Measurements from ENCODE around the gene NTMT1.

Gene NTMT1

GRCh38 chr9:129606161-129607026 is 19.6 kb upstream of the NTMT1 start:
- DNase-seq (ENCODE audit: low read depth), result no peak
- TF ChIP-seq CTCF (IDR thresholded peaks at IDR 0.05; ENCODE audit: low read length, missing control alignments), result no peak

GRCh38 chr9:129607027-129607387 is 19.0 kb upstream of the NTMT1 start:
- H3K4me3 ChIP-seq (replicated peaks; ENCODE audit: low read depth, low read length), result no peak overlapping the region
- DNase-seq (ENCODE audit: low read depth), result no peak
- no peak for TF ChIP-seq CTCF (IDR thresholded peaks at IDR 0.05; ENCODE audit: low read length, missing control alignments)

More at GRCh38 chr9:129606161-129607026, 19.6 kb upstream of the NTMT1 start:
- H3K4me3 ChIP-seq (replicated peaks; ENCODE audit: low read depth, low read length), result no peak overlapping the region

GRCh38 chr9:129608561-129609481 is 17.1 kb upstream of the NTMT1 start:
- H3K4me3 ChIP-seq (replicated peaks; ENCODE audit: low read depth, low read length), result no peak overlapping the region
- DNase-seq (ENCODE audit: low read depth), result no peak
- no peak for TF ChIP-seq CTCF (IDR thresholded peaks at IDR 0.05; ENCODE audit: low read length, missing control alignments)

GRCh38 chr9:129609486-129610212 is 16.3 kb upstream of the NTMT1 start:
- H3K4me3 ChIP-seq (replicated peaks; ENCODE audit: low read depth, low read length), result no peak overlapping the region
- no peak for TF ChIP-seq CTCF (IDR thresholded peaks at IDR 0.05; ENCODE audit: low read length, missing control alignments)
- DNase-seq (ENCODE audit: low read depth), result peak; percentile 42

GRCh38 chr9:129610213-129610472 is 15.8 kb upstream of the NTMT1 start:
- H3K4me3 ChIP-seq (replicated peaks; ENCODE audit: low read depth, low read length), result peak overlapping the region; percentile 60
- TF ChIP-seq CTCF (IDR thresholded peaks at IDR 0.05; ENCODE audit: low read length, missing control alignments), result no peak
- DNase-seq (ENCODE audit: low read depth), result no peak

- TF ChIP-seq CTCF (IDR thresholded peaks at IDR 0.05; ENCODE audit: low read length, missing control alignments), result peak; percentile 70
- DNase-seq (ENCODE audit: low read depth), result peak; percentile 68
Observed at GRCh38 chr9:129610473-129611306, 15.3 kb upstream of the NTMT1 start.

More at GRCh38 chr9:129610473-129611306, 15.3 kb upstream of the NTMT1 start:
- H3K4me3 ChIP-seq (replicated peaks; ENCODE audit: low read depth, low read length), result peak overlapping the region; percentile 60
